Measurements from ENCODE around the gene CORIN.

Gene CORIN

DNA sequence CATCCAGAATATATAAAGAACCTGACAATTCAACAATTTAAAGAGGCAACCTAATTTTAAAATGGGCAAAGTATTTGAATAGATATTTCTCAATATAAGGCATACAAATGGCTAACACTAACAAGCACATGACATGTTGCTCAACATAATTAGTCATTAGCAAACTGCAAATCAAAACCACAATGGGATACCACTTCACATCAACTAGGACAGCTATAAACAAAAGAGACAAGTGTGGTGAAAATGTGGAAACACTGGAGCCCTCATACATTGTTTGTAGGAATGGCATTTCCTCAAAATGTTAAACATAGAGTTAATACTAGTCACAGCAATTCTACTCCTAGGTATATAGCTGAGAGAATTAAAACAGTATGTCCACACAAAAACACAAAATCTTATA is 96.7 kb downstream of the CORIN start:
- no peaks in the 10 kb centered on the region for H4K20me1 ChIP-seq (ENCODE audit: insufficient read depth, low read length)
- no peaks in the 10 kb centered on the region for H3K4me1 ChIP-seq (ENCODE audit: low read length)
- H3K9me3 ChIP-seq (ENCODE audit: insufficient read depth, low read length): peaks cover 11% of the 10 kb centered on the region; the same call in 1 of the 2 replicates
- H3K4me3 ChIP-seq (ENCODE audit: low read length): no peak overlapping the region
- H3K27ac ChIP-seq (ENCODE audit: low read length): no peak overlapping the region
- no peaks in the 10 kb centered on the region for H3K79me2 ChIP-seq (ENCODE audit: low read length)
- H3K27me3 ChIP-seq (ENCODE audit: low read depth, low read length): no peaks in the 10 kb centered on the region
- no peaks in the 10 kb centered on the region for H3K36me3 ChIP-seq (replicated peaks; ENCODE audit: low read depth, low read length)
- H3K4me2 ChIP-seq (ENCODE audit: low read length): no peak overlapping the region
- H2AFZ ChIP-seq (ENCODE audit: low read depth, low read length): no peak overlapping the region
- TF ChIP-seq EZH2phosphoT487 (IDR thresholded peaks at IDR 0.05; ENCODE audit: low read depth): no peak
- TF ChIP-seq, protein P1, sequence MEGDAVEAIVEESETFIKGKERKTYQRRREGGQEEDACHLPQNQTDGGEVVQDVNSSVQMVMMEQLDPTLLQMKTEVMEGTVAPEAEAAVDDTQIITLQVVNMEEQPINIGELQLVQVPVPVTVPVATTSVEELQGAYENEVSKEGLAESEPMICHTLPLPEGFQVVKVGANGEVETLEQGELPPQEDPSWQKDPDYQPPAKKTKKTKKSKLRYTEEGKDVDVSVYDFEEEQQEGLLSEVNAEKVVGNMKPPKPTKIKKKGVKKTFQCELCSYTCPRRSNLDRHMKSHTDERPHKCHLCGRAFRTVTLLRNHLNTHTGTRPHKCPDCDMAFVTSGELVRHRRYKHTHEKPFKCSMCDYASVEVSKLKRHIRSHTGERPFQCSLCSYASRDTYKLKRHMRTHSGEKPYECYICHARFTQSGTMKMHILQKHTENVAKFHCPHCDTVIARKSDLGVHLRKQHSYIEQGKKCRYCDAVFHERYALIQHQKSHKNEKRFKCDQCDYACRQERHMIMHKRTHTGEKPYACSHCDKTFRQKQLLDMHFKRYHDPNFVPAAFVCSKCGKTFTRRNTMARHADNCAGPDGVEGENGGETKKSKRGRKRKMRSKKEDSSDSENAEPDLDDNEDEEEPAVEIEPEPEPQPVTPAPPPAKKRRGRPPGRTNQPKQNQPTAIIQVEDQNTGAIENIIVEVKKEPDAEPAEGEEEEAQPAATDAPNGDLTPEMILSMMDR (IDR thresholded peaks at IDR 0.05; ENCODE audit: low read depth, low read length): no peak
- H3K9ac ChIP-seq (ENCODE audit: low read length): no peak overlapping the region

DNA sequence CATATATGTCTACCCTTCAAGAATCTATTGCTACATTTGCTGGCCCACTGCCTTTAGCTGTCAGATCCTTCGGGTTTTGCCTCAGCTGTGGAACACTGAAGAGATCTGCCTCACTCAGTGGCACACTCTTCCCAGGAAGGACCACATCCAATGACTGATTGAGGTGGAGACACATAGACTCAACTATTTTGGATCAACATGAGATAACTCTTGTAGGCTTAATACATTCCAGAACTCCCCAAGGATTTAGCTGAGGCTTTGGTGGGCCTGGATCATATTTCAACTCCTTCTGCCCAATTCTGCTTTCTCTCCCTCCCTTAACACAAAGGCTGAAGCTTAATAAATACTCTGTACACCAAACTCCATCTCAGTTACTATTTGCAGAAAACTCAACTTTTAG is 100.5 kb downstream of the CORIN start:
- no peaks in the 10 kb centered on the region for H3K79me2 ChIP-seq (ENCODE audit: low read length)
- H3K27ac ChIP-seq (ENCODE audit: low read length): no peak overlapping the region
- no peak overlapping the region for H3K4me2 ChIP-seq (ENCODE audit: low read length)
- no peaks in the 10 kb centered on the region for H3K36me3 ChIP-seq (replicated peaks; ENCODE audit: low read depth, low read length)
- no peak overlapping the region for H3K4me3 ChIP-seq (ENCODE audit: low read length)
- H3K9me3 ChIP-seq (ENCODE audit: insufficient read depth, low read length): peaks cover 11% of the 10 kb centered on the region; the same call in 1 of the 2 replicates
- H3K4me1 ChIP-seq (ENCODE audit: low read length): no peaks in the 10 kb centered on the region
- no peak overlapping the region for H3K9ac ChIP-seq (ENCODE audit: low read length)
- no peak overlapping the region for H2AFZ ChIP-seq (ENCODE audit: low read depth, low read length)
- no peak for TF ChIP-seq EZH2phosphoT487 (IDR thresholded peaks at IDR 0.05; ENCODE audit: low read depth)
- TF ChIP-seq, protein P1 (IDR thresholded peaks at IDR 0.05; ENCODE audit: low read depth, low read length): no peak
- H4K20me1 ChIP-seq (ENCODE audit: insufficient read depth, low read length): no peaks in the 10 kb centered on the region
- H3K27me3 ChIP-seq (ENCODE audit: low read depth, low read length): no peaks in the 10 kb centered on the region

DNA sequence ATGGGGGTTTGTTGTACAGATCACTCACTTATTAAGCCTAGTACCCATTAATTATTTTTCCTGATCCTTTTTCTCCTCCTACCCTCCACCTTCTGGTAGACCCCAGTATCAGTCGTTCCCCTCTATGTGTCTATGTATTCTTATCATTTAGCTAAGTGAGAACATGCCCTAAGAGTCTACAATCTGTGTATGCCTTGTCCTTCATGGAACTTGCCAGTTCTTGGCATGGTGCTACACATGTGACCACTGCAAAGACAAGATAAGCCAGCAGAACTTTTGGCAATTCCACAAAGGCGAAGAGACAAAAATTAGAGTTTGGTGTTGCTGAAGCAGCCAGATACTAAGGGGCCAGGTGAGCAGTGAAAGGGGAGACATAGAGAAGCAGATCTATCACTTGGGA is 101.3 kb downstream of the CORIN start:
- Histone ChIP-seq H3K27me3 (ENCODE audit: low read depth, low read length) (no peaks in the 10 kb centered on the region), H3K27ac (ENCODE audit: low read length) (no peak overlapping the region), H3K4me3 (ENCODE audit: low read length) (no peak overlapping the region), H3K4me2 (ENCODE audit: low read length) (no peak overlapping the region), H2AFZ (ENCODE audit: low read depth, low read length) (no peak overlapping the region), H3K9me3 (ENCODE audit: insufficient read depth, low read length) (peaks cover 11% of the 10 kb centered on the region; the same call in 1 of the 2 replicates), H4K20me1 (ENCODE audit: insufficient read depth, low read length) (no peaks in the 10 kb centered on the region), H3K4me1 (ENCODE audit: low read length) (no peaks in the 10 kb centered on the region), H3K9ac (ENCODE audit: low read length) (no peak overlapping the region), H3K79me2 (ENCODE audit: low read length) (no peaks in the 10 kb centered on the region), H3K36me3 (replicated peaks; ENCODE audit: low read depth, low read length) (no peaks in the 10 kb centered on the region)
- TF ChIP-seq EZH2phosphoT487 (IDR thresholded peaks at IDR 0.05; ENCODE audit: low read depth): no peak
- TF ChIP-seq, protein P1 (IDR thresholded peaks at IDR 0.05; ENCODE audit: low read depth, low read length): no peak

DNA sequence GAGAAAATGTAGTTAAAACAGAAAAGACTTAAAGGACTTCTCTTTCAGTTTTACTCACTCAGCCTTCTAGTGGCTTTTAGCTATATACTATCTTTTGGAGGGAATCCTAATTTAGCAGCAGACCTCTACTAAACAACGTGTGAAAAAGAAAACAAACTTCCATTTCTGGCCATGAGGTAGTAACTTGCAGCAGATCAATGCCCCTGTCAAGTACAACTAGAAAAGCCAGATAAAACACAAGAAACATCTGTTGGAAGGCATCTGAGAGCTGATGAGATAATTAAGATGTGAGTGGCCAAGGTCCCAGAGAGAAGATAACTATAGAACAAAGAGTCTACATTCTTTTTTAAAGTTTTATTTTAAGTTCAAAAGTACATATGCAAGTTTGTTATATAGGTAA is 101.7 kb downstream of the CORIN start:
- no peak overlapping the region for H2AFZ ChIP-seq (ENCODE audit: low read depth, low read length)
- no peak overlapping the region for H3K27ac ChIP-seq (ENCODE audit: low read length)
- H3K27me3 ChIP-seq (ENCODE audit: low read depth, low read length): no peaks in the 10 kb centered on the region
- H3K36me3 ChIP-seq (replicated peaks; ENCODE audit: low read depth, low read length): no peaks in the 10 kb centered on the region
- no peak overlapping the region for H3K4me3 ChIP-seq (ENCODE audit: low read length)
- H3K9ac ChIP-seq (ENCODE audit: low read length): no peak overlapping the region
- TF ChIP-seq, protein P1 (IDR thresholded peaks at IDR 0.05; ENCODE audit: low read depth, low read length): no peak
- no peak for TF ChIP-seq EZH2phosphoT487 (IDR thresholded peaks at IDR 0.05; ENCODE audit: low read depth)
- no peaks in the 10 kb centered on the region for H3K79me2 ChIP-seq (ENCODE audit: low read length)
- H4K20me1 ChIP-seq (ENCODE audit: insufficient read depth, low read length): no peaks in the 10 kb centered on the region
- no peak overlapping the region for H3K4me2 ChIP-seq (ENCODE audit: low read length)
- H3K4me1 ChIP-seq (ENCODE audit: low read length): no peaks in the 10 kb centered on the region
- peaks cover 11% of the 10 kb centered on the region; the same call in 1 of the 2 replicates for H3K9me3 ChIP-seq (ENCODE audit: insufficient read depth, low read length)
